Activated CD4-positive, alpha-beta T cell treated with anti-CD3 and anti-CD28 coated beads for 36 hours (primary cell): Measurements from ENCODE around the gene COP1. TPM values are rescaled to one million over a fixed set of nuclear protein-coding genes. Genes with fewer than 3 reads are reported as not detected.
"Not testable (repeated sequence)": the region's sequence is repeated elsewhere in the genome, so short reads cannot be mapped to it uniquely, and the experiment has no call there.

Experiments
- ATAC-seq: fragments of 200-7000 bp; cut with Tn5 transposase; one replicate; pipeline ENCODE4 v1.10.0; 2021; ENCODE audit warnings: mild to moderate bottlenecking, moderate library complexity
- CTCF ChIA-PET: fragments of 350-600 bp; sonication (Branson Sonifier 250); formaldehyde crosslinking; loops from one replicate; lab custom pipeline; 2021; ENCODE audit warnings: antibody characterized with exemption; lab: Charles Lee
- POLR2A ChIA-PET: fragments of 350-600 bp; sonication (Branson Sonifier 250); formaldehyde crosslinking; loops from one replicate; lab custom pipeline; 2021; ENCODE audit warnings: antibody characterized with exemption, inconsistent platforms; lab: Charles Lee
- DNase-seq: peaks from one replicate; pipeline ENCODE4 v3.0.0-alpha.2; 2020
- H3K27ac Mint-ChIP-seq: one replicate; pipeline ENCODE4 v1.8.0; 2021; ENCODE audit warnings: mixed read lengths
- H3K27me3 Mint-ChIP-seq: one replicate; pipeline ENCODE4 v1.8.0; 2021; ENCODE audit warnings: mixed read lengths
- H3K36me3 Mint-ChIP-seq: one replicate; pipeline ENCODE4 v1.8.0; 2021; ENCODE audit warnings: low read depth, mixed read lengths
- H3K4me1 Mint-ChIP-seq: one replicate; pipeline ENCODE4 v1.8.0; 2021; ENCODE audit warnings: mixed read lengths
- H3K4me3 Mint-ChIP-seq: one replicate; pipeline ENCODE4 v1.8.0; 2021; ENCODE audit warnings: mild to moderate bottlenecking, moderate library complexity, mixed read lengths
- H3K9me3 Mint-ChIP-seq: one replicate; pipeline ENCODE4 v1.8.0; 2021; ENCODE audit warnings: low read depth, mixed read lengths
- intact Hi-C, 2 experiments: fragments of 100-400 bp; cut with DNase I in 1 of 2; cut with micrococcal nuclease in 1 of 2; formaldehyde crosslinking; loops; one replicate each; pipeline versions ENCODE4 v1.14.2 to v1.15.1; 2022 to 2024; cut with DNase I, micrococcal nuclease
- total RNA-seq, 2 experiments: library from RNA; stranded (reverse); gene quantifications; one replicate each; pipeline ENCODE4 v1.2.3, GENCODE V29; 2021

COP1 gene
- total RNA-seq, result 10 to 100 TPM; 38.7 to 43.4 TPM

- H3K4me1 Mint-ChIP-seq, result peaks cover 28% of the 10 kb centered on the region
- ChIA-PET CTCF (interaction anchor here (0.6 kb wide), 2 partner anchors 58 to 60 kb away, joined by 3 read pairs; no protein-coding TSS in a partner anchor), POLR2A (interaction anchor here (0.6 to 1.0 kb wide), 8 partner anchors 10 to 1184 kb away, joined by 3 to 5 read pairs (median 4); partner anchors contain the start of gene MRPS14)
- no peaks in the 10 kb centered on the region for H3K27me3 Mint-ChIP-seq
- peak within 1 kb of the TSS; percentile 98 for H3K4me3 Mint-ChIP-seq
- peaks cover 18% of the 10 kb centered on the region for H3K36me3 Mint-ChIP-seq
- intact Hi-C loops, result loop anchor here (1.0 to 2.0 kb wide), 5 partner anchors 34 to 1184 kb away; partner anchors contain the start of genes KIAA0040 (in 1 of the 2) and MRPS14 (in 1 of the 2)
- DNase-seq (peak; percentile 97), ATAC-seq (peak; percentile 82)
- H3K9me3 Mint-ChIP-seq, result no peaks in the 10 kb centered on the region
- peak within 1 kb of the TSS; percentile 100 for H3K27ac Mint-ChIP-seq
Observed at GRCh38 chr1:176206961-176207902, at the start of gene COP1. Gene COP1, minus strand, starts transcription at chr1:176207286. Its CDS starts 308 bp downstream, at chr1:176206978.

- POLR2A ChIA-PET, result no interaction called here
- intact Hi-C loops, result no loop called here
- H3K9me3 Mint-ChIP-seq, result no peaks in the 10 kb centered on the region
- no peak overlapping the region for H3K4me3 Mint-ChIP-seq
- ATAC-seq (no peak), DNase-seq (no peak)
- H3K36me3 Mint-ChIP-seq, result no peaks in the 10 kb centered on the region
- CTCF ChIA-PET, result no interaction called here
- no peaks in the 10 kb centered on the region for H3K4me1 Mint-ChIP-seq
- H3K27ac Mint-ChIP-seq, result no peak overlapping the region
- H3K27me3 Mint-ChIP-seq, result peaks cover 3% of the 10 kb centered on the region
Observed at GRCh38 chr1:176252191-176252590, 45.1 kb upstream of the COP1 start.

- no peaks in the 10 kb centered on the region for H3K9me3 Mint-ChIP-seq
- no peak for ATAC-seq
- peaks cover 12% of the 10 kb centered on the region for H3K4me1 Mint-ChIP-seq
- H3K36me3 Mint-ChIP-seq, result no peaks in the 10 kb centered on the region
- peaks cover 18% of the 10 kb centered on the region for H3K27me3 Mint-ChIP-seq
- intact Hi-C loops, result no loop called here
- POLR2A ChIA-PET, result no interaction called here
- DNase-seq, result no peak
- H3K4me3 Mint-ChIP-seq, result no peak overlapping the region
- no peak overlapping the region for H3K27ac Mint-ChIP-seq
- CTCF ChIA-PET, result interaction anchor here (0.6 kb wide), 1 partner anchor 348 kb away, joined by 3 read pairs; no protein-coding TSS in a partner anchor
Observed at GRCh38 chr1:176244851-176245250, 37.8 kb upstream of the COP1 start.

- no peak for ATAC-seq
- intact Hi-C loops, result no loop called here
- peaks cover 18% of the 10 kb centered on the region for H3K27me3 Mint-ChIP-seq
- H3K4me1 Mint-ChIP-seq, result peaks cover 12% of the 10 kb centered on the region
- H3K36me3 Mint-ChIP-seq, result no peaks in the 10 kb centered on the region
- no peak for DNase-seq
- ChIA-PET POLR2A (no interaction called here), CTCF (no interaction called here)
- no peak overlapping the region for H3K4me3 Mint-ChIP-seq
- no peaks in the 10 kb centered on the region for H3K9me3 Mint-ChIP-seq
- no peak overlapping the region for H3K27ac Mint-ChIP-seq
Observed at GRCh38 chr1:176243746-176244145, 36.7 kb upstream of the COP1 start.

- ChIA-PET CTCF (no interaction called here), POLR2A (no interaction called here)
- peaks cover 14% of the 10 kb centered on the region for H3K27me3 Mint-ChIP-seq
- ATAC-seq (peak; percentile 99), DNase-seq (peak; percentile 45)
- H3K27ac Mint-ChIP-seq, result peak overlapping the region; percentile 59
- intact Hi-C loops, result loop anchor here in 1 of 2 experiments (2.0 kb wide), 1 partner anchor 35 kb away; the partner anchor contains the start of gene COP1
- H3K4me3 Mint-ChIP-seq, result no peak overlapping the region
- H3K36me3 Mint-ChIP-seq, result no peaks in the 10 kb centered on the region
- H3K4me1 Mint-ChIP-seq, result peaks cover 12% of the 10 kb centered on the region
- no peaks in the 10 kb centered on the region for H3K9me3 Mint-ChIP-seq
Observed at GRCh38 chr1:176241385-176242015, 34.4 kb upstream of the COP1 start.

GRCh38 chr1:176233657-176234056 is 26.6 kb upstream of the COP1 start:
- H3K9me3 Mint-ChIP-seq, result peaks cover 10% of the 10 kb centered on the region
- H3K36me3 Mint-ChIP-seq, intact Hi-C loops, ATAC-seq, DNase-seq, POLR2A ChIA-PET, H3K27ac Mint-ChIP-seq, H3K4me1 Mint-ChIP-seq, H3K4me3 Mint-ChIP-seq, H3K27me3 Mint-ChIP-seq: not testable (repeated sequence)
- CTCF ChIA-PET, result interaction anchor here (1.1 kb wide), 1 partner anchor 16 kb away, joined by 3 read pairs; no protein-coding TSS in a partner anchor

GRCh38 chr1:176227579-176227978 is 20.5 kb upstream of the COP1 start:
- ChIA-PET POLR2A (no interaction called here), CTCF (interaction anchor here (1.3 to 1.9 kb wide), 2 partner anchors 8 to 12 kb away, joined by 4 to 5 read pairs; no protein-coding TSS in a partner anchor)
- ATAC-seq (no peak), DNase-seq (no peak)
- no peaks in the 10 kb centered on the region for H3K36me3 Mint-ChIP-seq
- H3K27me3 Mint-ChIP-seq, result no peaks in the 10 kb centered on the region
- H3K9me3 Mint-ChIP-seq, result peaks cover 3% of the 10 kb centered on the region
- no peaks in the 10 kb centered on the region for H3K4me1 Mint-ChIP-seq
- H3K4me3 Mint-ChIP-seq, result no peak overlapping the region
- intact Hi-C loops, result no loop called here
- H3K27ac Mint-ChIP-seq, result no peak overlapping the region

- no peak overlapping the region for H3K4me3 Mint-ChIP-seq
- intact Hi-C loops, result no loop called here
- H3K36me3 Mint-ChIP-seq, result no peaks in the 10 kb centered on the region
- POLR2A ChIA-PET, result no interaction called here
- H3K27me3 Mint-ChIP-seq, result no peaks in the 10 kb centered on the region
- H3K9me3 Mint-ChIP-seq, result no peaks in the 10 kb centered on the region
- no peak overlapping the region for H3K27ac Mint-ChIP-seq
- CTCF ChIA-PET, result no interaction called here
- DNase-seq (no peak), ATAC-seq (no peak)
- H3K4me1 Mint-ChIP-seq, result no peaks in the 10 kb centered on the region
Observed at GRCh38 chr1:176225911-176226310, 18.8 kb upstream of the COP1 start.

- no peaks in the 10 kb centered on the region for H3K9me3 Mint-ChIP-seq
- no peak overlapping the region for H3K4me3 Mint-ChIP-seq
- no peaks in the 10 kb centered on the region for H3K36me3 Mint-ChIP-seq
- DNase-seq (no peak), ATAC-seq (no peak)
- CTCF ChIA-PET, result no interaction called here
- H3K27ac Mint-ChIP-seq, result no peak overlapping the region
- POLR2A ChIA-PET, result interaction anchor here (0.8 kb wide), 1 partner anchor 607 kb away, joined by 3 read pairs; no protein-coding TSS in a partner anchor
- no peaks in the 10 kb centered on the region for H3K4me1 Mint-ChIP-seq
- H3K27me3 Mint-ChIP-seq, result no peaks in the 10 kb centered on the region
- intact Hi-C loops, result no loop called here
Observed at GRCh38 chr1:176225479-176225875, 18.4 kb upstream of the COP1 start.

- H3K27me3 Mint-ChIP-seq, result peaks cover 1% of the 10 kb centered on the region
- DNase-seq (no peak), ATAC-seq (no peak)
- intact Hi-C loops, result no loop called here
- no peak overlapping the region for H3K27ac Mint-ChIP-seq
- H3K4me1 Mint-ChIP-seq, result no peaks in the 10 kb centered on the region
- ChIA-PET CTCF (no interaction called here), POLR2A (no interaction called here)
- no peaks in the 10 kb centered on the region for H3K9me3 Mint-ChIP-seq
- H3K36me3 Mint-ChIP-seq, result no peaks in the 10 kb centered on the region
- H3K4me3 Mint-ChIP-seq, result no peak overlapping the region
Observed at GRCh38 chr1:176222196-176222595, 15.1 kb upstream of the COP1 start.

- Mint-ChIP-seq H3K27ac (no peak overlapping the region), H3K4me3 (no peak overlapping the region), H3K9me3 (no peaks in the 10 kb centered on the region), H3K27me3 (peaks cover 4% of the 10 kb centered on the region), H3K36me3 (no peaks in the 10 kb centered on the region), H3K4me1 (no peaks in the 10 kb centered on the region)
- intact Hi-C loops, result no loop called here
- ATAC-seq, result no peak
- ChIA-PET CTCF (interaction anchor here (0.6 to 1.6 kb wide), 4 partner anchors 8 to 901 kb away, joined by 3 to 4 read pairs (median 3); no protein-coding TSS in a partner anchor), POLR2A (no interaction called here)
- no peak for DNase-seq
Observed at GRCh38 chr1:176220100-176220689, 13.1 kb upstream of the COP1 start.
